Activated CD4-positive, alpha-beta T cell treated with anti-CD3 and anti-CD28 coated beads for 24 hours (primary cell): ENCODE results near the gene OLFML2B.

Experiments
- DNase-seq, 2 donors: peaks; one replicate each; pipeline ENCODE4 v3.0.0-alpha.2; 2020; ENCODE audit warnings: low read depth in 2 of 2

OLFML2B gene

DNA sequence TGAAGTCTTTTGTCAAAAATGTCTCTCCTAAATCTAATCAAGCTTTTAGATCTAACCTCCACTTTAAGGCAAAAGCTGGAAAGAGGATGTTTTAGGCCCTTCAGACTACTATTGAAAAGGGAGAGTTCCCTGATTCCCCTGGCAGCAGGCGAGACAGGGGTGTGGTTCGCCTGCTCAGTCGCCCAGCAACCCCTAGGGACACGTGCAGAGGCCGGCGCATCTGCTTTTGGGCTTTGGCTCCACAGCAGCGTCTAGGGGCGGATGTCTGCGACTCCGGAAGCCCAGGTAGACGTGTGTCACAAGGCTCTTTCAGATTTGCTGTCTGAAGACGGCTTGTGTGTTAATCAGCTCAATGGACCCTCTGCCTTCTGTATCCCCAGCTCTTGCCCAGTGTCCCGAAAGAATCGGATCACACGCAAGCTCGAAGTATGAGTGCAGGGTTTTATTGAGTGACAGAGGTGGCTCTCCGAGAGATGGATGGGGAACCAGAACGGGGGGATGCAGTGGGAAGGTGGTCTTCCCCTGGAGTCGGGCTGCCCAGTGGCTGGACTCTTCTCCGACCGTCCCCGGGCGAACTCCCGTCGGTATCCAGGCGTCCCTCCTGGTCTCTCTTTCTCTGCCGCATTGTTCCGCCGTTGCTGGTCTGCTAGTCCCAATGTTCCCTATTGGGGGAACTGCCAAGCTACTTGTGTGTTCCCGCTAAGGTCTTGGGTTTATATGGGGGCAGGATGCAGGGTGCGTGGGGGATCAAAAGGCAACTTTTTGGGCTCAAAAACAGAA, 45.5 kb downstream of the OLFML2B start:
- no peak for DNase-seq

DNA sequence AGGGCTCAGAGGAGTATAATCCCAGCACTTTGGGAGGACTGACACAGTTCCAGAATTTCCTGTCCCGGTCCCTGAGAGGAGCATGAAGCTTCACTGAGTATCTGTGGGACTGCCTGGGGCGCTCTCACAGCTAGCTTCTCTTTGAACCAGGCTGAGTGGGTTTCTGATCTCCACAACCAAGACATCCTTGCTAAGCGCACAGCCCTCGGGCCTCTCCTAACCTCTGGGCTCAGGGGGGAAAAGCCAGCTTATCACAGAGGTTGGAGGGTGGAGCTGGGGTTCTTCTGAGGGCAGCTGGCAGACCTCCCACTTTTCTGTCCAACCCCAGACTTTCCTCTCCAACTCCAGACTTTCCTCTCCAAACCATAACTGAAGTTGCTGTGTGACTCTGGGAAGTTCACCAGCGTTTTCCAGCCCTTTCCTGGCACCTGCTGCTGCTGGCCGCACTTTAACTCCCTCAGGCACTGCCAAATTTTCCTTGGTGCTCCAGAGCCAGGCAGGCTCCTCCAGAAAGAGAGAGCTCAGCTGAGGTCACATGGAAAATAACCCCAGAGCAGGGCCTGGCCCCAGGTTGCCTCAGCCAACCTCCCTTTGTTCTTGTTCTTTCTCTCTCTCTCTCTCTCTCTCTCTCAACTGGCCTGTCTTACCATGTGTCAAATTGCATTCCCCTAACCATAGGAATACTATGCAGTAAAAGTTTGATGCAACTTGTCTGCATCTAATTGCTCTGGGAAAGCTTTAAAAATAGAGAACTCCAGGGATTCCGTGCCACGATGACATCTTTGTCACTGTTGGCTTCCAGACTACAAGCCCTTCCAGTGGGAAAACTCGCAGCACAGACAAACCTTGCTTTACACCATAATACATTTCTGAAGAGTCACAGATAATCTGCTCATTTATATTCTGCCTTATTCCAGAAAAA, 49.5 kb downstream of the OLFML2B start:
- no peak for DNase-seq

DNA sequence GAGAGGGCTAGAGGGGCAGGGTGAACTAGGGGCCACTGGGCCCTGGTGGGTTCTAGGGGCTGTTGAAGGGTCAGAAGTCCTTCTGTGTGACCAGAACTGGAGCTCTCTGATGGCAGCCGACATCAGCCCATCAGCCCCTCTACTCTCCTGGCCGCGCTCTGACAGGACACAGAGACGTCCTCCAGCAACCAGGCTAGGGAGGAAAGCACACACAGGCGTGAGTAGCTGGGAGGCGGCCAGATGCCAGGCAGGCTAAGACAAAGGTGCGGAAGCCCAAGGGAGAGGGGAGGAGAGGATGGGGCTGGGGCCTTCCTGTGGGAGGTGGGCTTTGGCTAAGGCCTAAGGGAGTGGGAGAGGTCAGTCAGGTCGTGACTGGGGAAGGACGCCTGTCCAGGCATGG, 50.8 kb downstream of the OLFML2B start:
- DNase-seq = no peak

DNA sequence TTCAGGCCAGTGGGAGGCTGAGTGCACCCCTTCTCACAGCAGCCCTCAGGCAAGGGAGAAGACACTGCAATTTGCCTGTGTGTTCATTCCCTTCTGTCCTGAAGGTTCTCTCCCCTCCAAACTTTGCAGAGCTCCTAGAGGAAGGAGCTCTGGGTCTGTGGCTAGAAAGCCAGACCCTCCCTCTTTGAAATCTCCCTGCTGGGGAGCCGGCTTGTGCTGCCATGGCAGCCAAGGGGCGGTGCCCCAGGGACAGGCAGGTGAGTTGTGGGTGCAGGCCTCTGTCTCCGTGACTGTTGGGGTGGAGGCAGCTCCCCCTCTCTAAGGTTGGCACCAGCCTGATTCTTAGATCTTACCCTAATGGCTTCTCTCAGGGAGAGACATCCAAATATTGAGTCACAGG, 53.0 kb downstream of the OLFML2B start:
- no peak for DNase-seq

DNA sequence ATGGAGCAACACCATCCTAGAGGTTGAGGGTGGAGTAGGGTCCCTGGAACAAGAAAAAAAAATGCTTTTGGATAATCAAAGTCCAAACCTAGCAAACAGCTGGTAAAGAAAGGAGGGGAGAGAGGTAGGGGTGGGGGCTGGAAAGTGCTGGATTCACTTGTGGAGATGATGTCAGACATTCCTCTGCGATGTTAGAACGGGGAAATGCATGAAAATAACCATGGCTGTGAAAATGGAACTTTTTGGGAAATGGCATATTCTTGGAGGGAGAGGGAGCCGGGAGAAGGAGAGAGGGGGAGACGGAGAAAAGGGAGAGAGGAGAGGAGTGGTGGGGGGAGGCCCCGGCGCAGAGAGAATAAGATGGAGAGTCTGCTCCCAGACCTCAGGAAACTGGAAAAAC, 53.6 kb downstream of the OLFML2B start:
- no peak for DNase-seq

DNA sequence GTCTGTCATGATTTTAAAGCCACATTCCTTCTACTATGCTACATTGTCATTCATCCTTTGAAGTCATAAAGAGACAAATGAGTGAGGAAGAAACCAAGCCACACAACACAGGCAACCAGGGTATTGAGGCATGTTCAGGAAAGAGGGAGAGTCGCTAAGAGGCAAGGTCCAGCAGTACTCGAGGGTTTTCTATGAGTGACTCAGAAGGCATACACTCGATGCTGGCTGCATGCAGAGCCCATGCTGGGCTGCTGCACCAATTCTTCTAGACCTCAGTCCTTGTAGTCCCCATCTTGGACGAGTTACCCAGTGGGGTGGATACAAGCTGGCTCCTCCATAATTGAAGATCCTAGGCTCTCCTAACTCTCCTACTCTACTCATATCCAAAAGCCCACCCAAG, 57.6 kb downstream of the OLFML2B start:
- DNase-seq = no peak

DNA sequence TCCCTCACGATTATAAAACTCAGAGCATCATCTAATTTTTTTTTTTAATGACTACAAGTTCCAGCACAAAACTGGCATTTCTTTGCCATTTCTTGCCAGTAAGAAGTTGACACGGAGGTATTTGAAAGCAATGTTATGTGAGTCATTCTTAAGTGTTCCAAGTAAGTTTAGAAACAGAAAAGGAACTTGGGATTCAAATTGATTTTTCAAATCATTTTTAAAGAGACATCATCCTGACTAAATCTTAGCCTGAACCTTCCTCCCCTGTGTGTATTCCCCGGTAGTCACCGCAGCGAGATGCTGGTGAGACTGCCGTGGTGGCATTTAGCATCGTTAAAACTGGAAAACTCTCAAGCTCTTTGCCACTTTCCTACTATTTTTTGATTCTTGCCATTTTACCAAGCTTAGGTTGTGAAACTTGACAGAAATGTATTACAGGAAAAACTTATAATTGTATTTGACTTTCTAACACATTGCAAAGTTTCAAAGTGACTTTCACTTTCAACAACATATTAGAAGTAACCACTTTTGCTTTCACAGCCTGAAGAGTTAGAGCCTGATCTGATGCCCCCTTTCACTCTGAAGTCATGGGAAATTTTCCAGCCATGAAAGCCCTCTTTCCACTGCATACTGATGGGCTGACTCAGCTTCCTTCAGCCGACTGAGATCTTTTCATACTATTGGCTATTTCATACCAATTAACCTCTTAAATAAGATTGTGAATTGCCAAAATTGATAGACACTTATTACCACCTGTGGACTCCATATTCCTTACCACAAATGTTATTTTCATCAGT, 61.4 kb downstream of the OLFML2B start:
- peak; percentile 13 to 41 for DNase-seq

DNA sequence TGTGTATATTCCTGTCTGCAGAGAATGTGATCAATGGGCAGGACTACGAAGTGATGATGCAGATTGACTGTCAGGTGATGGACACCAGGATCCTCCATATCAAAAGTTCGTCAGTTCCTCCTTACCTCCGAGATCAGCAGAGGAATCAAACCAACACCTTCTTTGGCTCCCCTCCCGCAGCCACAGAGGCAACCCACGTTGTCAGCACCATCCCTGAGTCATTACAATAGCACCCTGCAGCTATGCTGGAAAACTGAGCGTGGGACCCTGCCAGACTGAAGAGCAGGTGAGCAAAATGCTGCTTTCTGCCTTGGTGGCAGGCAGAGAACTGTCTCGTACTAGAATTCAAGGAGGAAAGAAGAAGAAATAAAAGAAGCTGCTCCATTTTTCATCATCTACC, 65.2 kb downstream of the OLFML2B start:
- DNase-seq = no peak

DNA sequence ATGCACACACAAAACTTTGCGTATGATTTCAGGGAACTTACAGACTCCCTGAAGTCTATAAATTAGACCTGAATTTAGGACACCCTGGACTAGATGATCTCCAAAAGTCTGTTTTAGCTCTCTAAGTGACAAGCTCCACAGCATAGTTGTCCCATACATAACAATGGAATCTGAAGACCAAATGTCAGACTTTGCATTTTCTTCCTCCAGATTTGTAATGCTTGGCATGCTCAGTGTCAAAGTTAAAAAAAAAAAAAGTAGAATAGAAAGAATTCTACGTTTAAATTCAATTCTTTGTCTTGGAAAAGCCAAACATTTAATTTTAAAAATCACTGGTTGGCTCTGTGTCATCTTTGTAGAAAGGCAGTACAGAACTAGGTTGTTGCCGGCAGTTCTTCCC, 66.7 kb downstream of the OLFML2B start:
- DNase-seq = no peak

DNA sequence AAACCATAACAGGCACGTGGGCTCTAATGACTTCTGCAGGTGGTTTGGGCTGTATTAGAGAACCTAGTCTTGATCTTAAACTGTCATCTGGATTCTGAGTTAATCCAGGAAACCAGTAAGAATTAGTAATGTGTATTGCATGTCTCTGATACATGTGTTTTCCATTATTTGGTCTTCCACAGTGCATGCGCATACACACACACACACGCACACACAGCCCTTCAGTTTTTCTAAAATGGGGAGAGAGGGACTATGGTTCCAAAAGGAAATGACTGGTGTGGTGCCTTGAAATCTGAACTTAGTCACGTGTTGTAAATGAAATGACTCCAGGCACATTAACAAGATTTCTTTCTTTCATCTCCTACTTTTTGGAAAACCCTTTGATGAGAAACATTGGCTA, 67.6 kb downstream of the OLFML2B start:
- DNase-seq = no peak

DNA sequence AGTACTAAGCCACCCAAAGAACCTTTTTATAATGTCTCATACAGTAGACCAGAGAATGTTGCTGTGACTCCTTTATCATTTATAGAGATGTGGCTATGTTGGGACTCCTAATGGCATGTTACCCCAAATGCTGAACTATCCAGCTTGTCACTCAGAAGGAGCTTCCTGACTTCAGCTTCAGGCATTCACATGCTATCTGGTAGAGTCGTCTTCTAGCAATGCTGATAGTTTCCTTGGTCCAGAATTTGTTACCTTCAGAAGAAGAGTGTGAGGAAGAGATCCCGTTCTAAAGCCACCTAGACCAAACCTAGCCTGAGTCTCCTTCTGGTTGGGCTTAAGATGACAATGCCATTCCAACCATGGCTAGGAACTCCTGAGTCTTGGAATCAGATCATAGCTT, 68.1 kb downstream of the OLFML2B start:
- DNase-seq = no peak

DNA sequence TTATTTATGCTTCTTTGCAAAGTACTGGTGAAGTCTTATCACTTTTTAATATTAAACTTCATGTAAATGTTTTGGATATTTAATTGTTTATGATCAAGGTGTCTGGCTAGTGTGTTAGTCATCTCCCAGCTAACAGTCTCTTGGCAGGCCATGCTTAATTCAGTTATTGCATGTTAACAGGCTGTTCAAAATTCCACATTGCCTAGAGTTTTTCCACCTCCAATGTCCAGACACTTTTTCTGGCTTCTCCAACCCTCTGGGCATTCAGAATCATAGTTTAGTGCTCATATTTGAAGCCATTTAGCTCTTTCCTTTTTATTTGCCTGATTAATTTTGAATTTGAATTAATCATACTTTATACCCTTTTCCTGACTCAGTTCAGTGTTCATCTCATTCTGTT, 69.2 kb downstream of the OLFML2B start:
- no peak for DNase-seq

DNA sequence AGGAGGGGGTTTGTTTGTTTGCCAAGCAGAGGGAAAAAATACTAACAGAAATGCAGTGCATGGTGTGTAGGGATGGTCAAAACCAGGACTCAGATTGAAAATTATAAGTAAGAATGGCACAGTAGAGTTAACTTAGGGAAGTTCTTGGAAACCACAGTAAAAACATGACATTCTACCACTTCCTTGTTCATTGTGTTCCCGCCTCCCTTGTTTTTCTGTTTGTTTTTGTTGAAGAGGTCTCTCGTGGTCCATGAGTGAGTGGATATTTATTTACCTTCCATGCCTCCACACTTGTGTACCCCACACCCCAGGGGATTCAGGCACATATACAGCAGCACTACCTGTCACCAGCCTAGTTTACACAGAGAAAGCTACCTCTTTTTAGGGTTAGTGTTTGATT, 69.6 kb downstream of the OLFML2B start:
- no peak for DNase-seq

DNA sequence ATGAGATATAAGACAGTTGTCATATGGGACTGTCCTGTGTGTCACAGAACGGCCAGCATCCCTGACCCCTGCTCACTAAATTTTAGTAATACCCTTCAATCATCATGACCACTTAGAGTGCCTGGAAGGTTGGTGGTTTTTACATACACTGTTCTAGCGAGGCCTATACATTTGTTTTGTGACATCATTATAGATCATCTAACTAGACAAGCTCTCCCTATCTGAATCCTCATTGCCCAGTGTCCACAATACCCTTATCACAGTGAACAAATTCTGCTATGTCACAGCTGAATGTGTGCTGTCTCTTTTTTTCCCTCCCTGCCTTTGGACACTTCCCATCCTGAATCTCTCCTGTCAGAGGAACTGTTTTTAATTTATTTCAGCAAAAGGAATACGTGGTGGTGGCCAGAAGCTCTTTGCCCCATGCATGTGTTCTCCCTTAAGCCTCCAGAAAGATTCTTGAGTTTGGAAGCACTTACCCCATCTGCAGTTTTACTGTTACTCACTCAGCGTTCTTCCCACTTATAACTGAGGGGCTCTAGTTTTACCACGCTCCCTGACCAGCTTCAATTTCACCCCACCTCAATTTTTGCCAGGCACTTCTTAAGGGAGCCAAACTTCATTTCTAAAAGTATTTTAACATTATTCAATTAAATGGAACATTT, 70.3 kb downstream of the OLFML2B start:
- no peak for DNase-seq

DNA sequence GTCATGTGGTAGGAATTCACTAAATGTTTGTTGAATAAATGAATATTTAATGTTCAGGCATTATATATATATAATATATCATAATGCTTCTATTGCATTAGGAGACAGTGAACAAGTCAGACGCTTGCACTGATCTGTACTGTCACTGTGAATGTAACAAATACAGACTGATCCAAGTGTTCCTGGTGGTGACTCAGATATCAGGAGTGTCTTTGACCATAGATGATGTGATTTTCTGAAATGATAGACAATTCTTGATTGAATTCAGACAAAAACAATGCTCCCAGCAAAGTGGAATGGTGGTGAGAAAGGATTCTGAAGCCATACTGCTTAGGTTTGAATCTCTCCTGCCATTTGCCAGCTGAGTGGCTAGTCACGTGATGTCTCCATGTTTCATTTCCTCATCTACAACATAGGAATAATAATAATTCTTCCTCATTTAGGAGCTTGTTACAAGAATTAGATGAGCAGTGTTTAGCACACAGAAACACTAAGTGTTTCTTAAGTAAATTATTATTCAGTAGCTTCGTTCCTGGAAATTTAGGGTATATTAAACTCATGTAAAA, 71.0 kb downstream of the OLFML2B start:
- no peak for DNase-seq

DNA sequence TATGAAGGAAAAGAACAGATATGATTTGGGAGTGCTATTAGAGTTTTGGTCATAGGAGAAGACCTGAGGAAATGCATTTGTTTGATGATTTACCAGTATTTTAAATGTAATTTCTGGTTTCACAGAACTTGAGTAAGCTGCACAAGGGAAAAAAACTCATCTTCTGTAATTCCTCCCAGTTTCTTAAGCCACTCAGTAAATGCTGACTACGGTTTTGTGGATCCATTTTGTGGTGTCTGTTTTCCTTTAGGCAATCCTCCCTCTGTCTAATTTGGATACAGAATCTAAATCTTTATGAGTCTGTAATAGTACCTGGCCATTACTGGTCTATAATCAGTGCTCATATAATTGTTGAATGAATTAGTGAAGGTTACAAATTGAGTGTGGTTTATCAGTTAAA, 72.0 kb downstream of the OLFML2B start:
- DNase-seq = no peak

DNA sequence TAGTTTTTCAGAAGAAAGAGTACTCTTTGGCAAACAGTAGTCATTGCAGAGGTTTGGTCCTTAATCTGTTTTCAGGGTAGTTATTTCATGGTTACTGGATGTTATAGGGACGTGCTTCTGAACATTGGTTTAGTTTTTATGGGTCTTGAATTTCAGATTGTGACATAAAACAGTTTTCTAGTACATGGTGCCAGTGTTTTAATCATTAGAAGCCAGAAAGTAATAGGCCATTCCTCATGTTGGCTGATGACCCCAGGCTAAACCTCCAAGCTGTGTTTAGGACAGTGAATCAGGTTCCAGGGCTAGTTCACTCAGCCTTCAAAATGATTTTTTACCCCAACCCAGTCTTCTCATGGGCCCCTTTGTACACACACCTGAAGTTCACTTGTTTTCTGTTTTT, 73.3 kb downstream of the OLFML2B start:
- no peak for DNase-seq

DNA sequence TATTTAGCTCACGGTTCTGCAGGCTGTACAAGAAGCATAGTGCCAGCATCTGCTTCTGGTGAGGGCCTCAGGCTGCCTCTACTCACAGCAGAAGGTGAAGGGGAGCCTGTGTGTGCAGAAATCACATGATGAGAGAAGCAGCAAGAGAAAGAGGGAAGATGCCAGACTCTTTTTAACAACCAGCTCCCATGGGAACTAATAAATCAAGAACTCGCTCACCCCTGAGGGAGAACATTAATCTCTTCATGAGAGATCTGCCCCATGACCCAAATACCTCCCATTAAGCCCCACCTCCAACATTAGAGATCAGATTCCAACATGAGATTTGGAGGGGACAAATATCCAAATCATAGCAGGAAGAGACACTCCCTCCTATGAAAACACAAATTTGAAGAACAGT, 74.1 kb downstream of the OLFML2B start:
- no peak for DNase-seq

DNA sequence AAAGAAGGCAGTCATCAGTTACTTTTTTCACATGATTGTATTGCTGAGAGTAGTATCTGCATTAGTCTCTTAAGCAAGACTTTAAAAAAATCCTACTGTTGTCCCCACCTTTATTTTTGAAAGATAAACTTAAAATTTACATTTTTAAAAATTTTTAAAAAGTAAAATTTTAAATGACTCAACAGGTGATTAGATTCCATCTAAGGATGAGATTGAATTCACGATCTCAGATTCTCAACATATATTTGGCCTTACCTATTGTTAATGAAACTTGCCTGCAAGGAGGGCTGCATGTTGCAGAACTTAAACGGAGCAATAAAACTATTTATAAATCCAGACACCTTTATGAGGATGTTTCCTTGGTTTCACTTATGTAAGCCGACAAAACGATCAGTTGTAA, 75.2 kb downstream of the OLFML2B start:
- DNase-seq = no peak

DNA sequence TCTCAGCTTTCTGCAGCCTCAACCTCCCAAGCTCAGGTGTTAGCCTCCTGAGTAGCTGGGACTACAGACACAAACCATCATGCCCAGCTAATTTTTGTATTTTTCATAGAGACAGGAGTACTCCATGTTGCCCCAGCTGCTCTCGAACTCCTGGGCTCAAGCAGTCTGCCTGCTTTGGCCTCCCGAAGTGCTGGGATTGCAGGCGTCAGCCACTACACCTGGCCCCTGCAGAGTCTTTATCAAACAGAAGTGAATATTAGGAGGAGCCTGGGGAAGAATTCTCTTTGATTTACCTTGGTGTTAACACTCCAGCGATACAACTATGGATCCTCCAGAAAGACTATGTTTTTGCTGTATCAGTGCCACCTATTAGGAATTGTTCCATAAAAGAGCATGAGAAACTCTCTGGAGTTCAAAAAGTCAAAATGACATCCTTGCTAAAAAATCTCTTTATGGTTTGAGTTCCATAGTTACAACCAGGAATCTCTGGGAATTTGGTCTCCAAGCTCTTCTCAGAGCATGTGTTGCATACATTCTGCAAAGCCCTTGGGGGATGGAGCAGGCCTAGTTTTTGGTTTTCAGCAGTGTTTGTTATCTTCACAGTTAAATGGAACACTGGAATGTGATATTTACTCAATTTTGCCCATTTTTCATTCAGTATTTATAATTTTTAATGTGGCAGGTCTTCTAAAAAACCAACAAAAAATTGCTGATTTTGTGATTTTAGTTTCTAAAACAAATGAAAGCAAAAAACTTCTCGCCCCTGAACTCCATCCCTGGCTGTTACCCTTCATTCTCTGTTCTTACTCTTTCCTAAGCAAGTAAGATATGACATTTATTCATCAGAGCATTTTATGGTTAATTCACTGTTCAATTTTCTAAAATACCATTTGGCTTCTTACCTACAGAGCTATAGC, 77.3 kb downstream of the OLFML2B start:
- DNase-seq = no peak
